Endothelial cell of umbilical vein (primary cell): ENCODE results near the gene ACOX3. TPM values are rescaled to one million over a fixed set of nuclear protein-coding genes. Genes with fewer than 3 reads are reported as not detected.

Experiments used
- BruUV-seq: library from RNA; stranded (reverse); fragments of 400-500 nt; replicated peaks from 2 replicates; lab custom pipeline; 2021; lab: Mats Ljungman, UMichigan
- CTCF ChIA-PET: fragments of 300-600, 350-600 bp; sonication (Branson Sonifier 250); formaldehyde crosslinking; loops from one replicate; lab custom pipeline; 2021; ENCODE audit warnings: antibody characterized with exemption, inconsistent platforms; lab: Charles Lee
- POLR2A ChIA-PET: fragments of 300-600, 350-600 bp; sonication (Branson Sonifier 250); formaldehyde crosslinking; loops from one replicate; lab custom pipeline; 2021; ENCODE audit warnings: antibody characterized with exemption, inconsistent platforms; lab: Charles Lee
- DNase-seq: peaks from one replicate; pipeline ENCODE4 v3.0.0-alpha.2; 2011; ENCODE audit warnings: low read depth, low spot score
- FAIRE-seq: peaks from 2 replicates; lab custom pipeline; 2011; peaks lifted over from hg19 to GRCh38; lab: Jason Lieb, UNC
- H2AFZ ChIP-seq: 2 replicates; pipeline ENCODE4 v1.6.0; 2012; ENCODE audit warnings: low read depth, low read length, control low read depth, inconsistent platforms
- H3K27ac ChIP-seq: 2 replicates; pipeline ENCODE4 v1.5.1; 2011; ENCODE audit warnings: low read depth, mild to moderate bottlenecking, control low read depth, low read length, moderate library complexity; ENCODE audit not compliant: insufficient read depth
- H3K27me3 ChIP-seq, 2 experiments: 2 replicates each; pipeline versions ENCODE4 v1.6.0 to v1.6.1; 2011; ENCODE audit warnings: low read length in 2 of 2, mixed read lengths in 1 of 2; ENCODE audit not compliant: control insufficient read depth in 2 of 2, insufficient read depth in 2 of 2
- H3K36me3 ChIP-seq, 2 experiments: 2 replicates in 1 of 2; 3 replicates in 1 of 2; pipeline ENCODE4 v1.5.1; 2011; ENCODE audit warnings: low read length in 2 of 2, mild to moderate bottlenecking in 1 of 2, moderate library complexity in 1 of 2; ENCODE audit not compliant: control insufficient read depth in 2 of 2, insufficient read depth in 2 of 2; ENCODE audit errors: extremely low read depth in 1 of 2
- H3K4me1 ChIP-seq: 3 replicates; pipeline ENCODE4 v1.5.1; 2011; ENCODE audit warnings: mild to moderate bottlenecking, low read length; ENCODE audit not compliant: control insufficient read depth, insufficient read depth; ENCODE audit errors: extremely low read depth
- H3K4me2 ChIP-seq: 2 replicates; pipeline ENCODE4 v1.6.1; 2011; ENCODE audit warnings: low read length, control low read depth, mixed read lengths; ENCODE audit not compliant: insufficient read depth
- H3K4me3 ChIP-seq, 3 experiments: fragments of 200-600 bp in 1 of 3; sonication (generic), shearing (Covaris generic) in 1 of 3; replicated peaks in 1 of 3; 2 replicates each; pipeline ENCODE4 v1.5.1; 2011 to 2016; ENCODE audit warnings: control low read depth in 3 of 3, low read length in 3 of 3, mild to moderate bottlenecking in 2 of 3, inconsistent platforms in 1 of 3, low read depth in 1 of 3, moderate library complexity in 1 of 3; ENCODE audit not compliant: insufficient read depth in 1 of 3
- H3K79me2 ChIP-seq: 2 replicates; pipeline ENCODE4 v1.6.0; 2012; ENCODE audit warnings: low read length, inconsistent platforms; ENCODE audit not compliant: control insufficient read depth, insufficient read depth
- H3K9ac ChIP-seq: replicated peaks from 2 replicates; pipeline ENCODE3; 2011; ENCODE audit warnings: low read length, control low read depth; ENCODE audit not compliant: insufficient read depth; ENCODE audit errors: extremely low read depth
- H3K9me1 ChIP-seq: replicated peaks from 3 replicates; pipeline ENCODE4 v1.6.0; 2011; ENCODE audit warnings: mild to moderate bottlenecking, low read length; ENCODE audit not compliant: control insufficient read depth, insufficient read depth; ENCODE audit errors: extremely low read depth
- H3K9me3 ChIP-seq: replicated peaks from 2 replicates; pipeline ENCODE4 v1.5.1; 2012; ENCODE audit warnings: low read length, inconsistent platforms; ENCODE audit not compliant: control insufficient read depth, insufficient read depth
- H4K20me1 ChIP-seq: replicated peaks from 2 replicates; pipeline ENCODE3; 2011; ENCODE audit warnings: mild to moderate bottlenecking, low read length; ENCODE audit not compliant: control insufficient read depth, insufficient read depth; ENCODE audit errors: extremely low read depth
- EZH2 ChIP-seq: IDR thresholded peaks from 2 replicates; pipeline ENCODE4 v1.6.1; 2012; ENCODE audit warnings: borderline replicate concordance, low read depth, mild to moderate bottlenecking, moderate library complexity, low read length, inconsistent platforms; ENCODE audit not compliant: severe bottlenecking
- FOS ChIP-seq: IDR thresholded peaks from 2 replicates; pipeline ENCODE4 v1.6.1; 2011; ENCODE audit warnings: mild to moderate bottlenecking, low read length, moderate library complexity, borderline replicate concordance; ENCODE audit not compliant: insufficient read depth
- GATA2 ChIP-seq: IDR thresholded peaks from 2 replicates; pipeline ENCODE4 v1.7.0; 2011; ENCODE audit warnings: low read depth, mild to moderate bottlenecking, moderate library complexity, mixed read lengths, low read length; ENCODE audit not compliant: insufficient read length, insufficient read depth
- JUN ChIP-seq: IDR thresholded peaks from 2 replicates; pipeline ENCODE4 v1.6.1; 2011; ENCODE audit warnings: borderline replicate concordance, low read depth; ENCODE audit not compliant: insufficient read length, insufficient read depth
- MYC ChIP-seq: IDR thresholded peaks from one replicate; pipeline ENCODE4 v1.6.1; 2011; ENCODE audit warnings: mild to moderate bottlenecking, low read depth, low read length
- POLR2A ChIP-seq: IDR thresholded peaks from 2 replicates; pipeline ENCODE4 v1.6.1; 2012; ENCODE audit warnings: low read depth, mild to moderate bottlenecking, control low read depth, low read length
- POLR2AphosphoS5 ChIP-seq: IDR thresholded peaks from 2 replicates; pipeline ENCODE4 v1.6.1; 2012; ENCODE audit warnings: low read depth, mild to moderate bottlenecking, control low read depth, low read length, moderate library complexity; ENCODE audit not compliant: insufficient read depth
- dilution Hi-C: fragments of 300-500 bp; cut with MboI; formaldehyde crosslinking; loops from one replicate; pipeline ENCODE4 v1.15.0; 2019; ENCODE audit warnings: low sequenced_read_pairs; ENCODE audit not compliant: extremely low pct_ligation_motif_present
- intact Hi-C: fragments of 100-400 bp; cut with micrococcal nuclease; formaldehyde crosslinking; loops from one replicate; pipeline ENCODE4 v1.10.0; 2022
- polyA plus RNA-seq, 4 experiments: library from polyadenylated mRNA; depleted of rRNA in 3 of 4; stranded (reverse) in 3 of 4; unstranded in 1 of 4; fragments of >200 nt; gene quantifications; 2 replicates each; pipeline versions ENCODE4 v1.2.1 to v1.2.3, GENCODE V29; 2011 to 2012; ENCODE audit warnings: missing spikeins in 1 of 4
- total RNA-seq: library from RNA; stranded (reverse); gene quantifications from 2 replicates; pipeline ENCODE4 v1.2.3, GENCODE V29; 2021
- TF ChIP-seq, protein P1 (sequence below): IDR thresholded peaks from 2 replicates; pipeline ENCODE4 v1.6.1; 2011; ENCODE audit not compliant: insufficient read depth, insufficient read length
- TF ChIP-seq, protein P2 (sequence below), 2 donors: IDR thresholded peaks; 1 replicate in 1 of 2; 2 replicates in 1 of 2; pipeline ENCODE4 v1.5.1; 2011; ENCODE audit warnings: low read length in 2 of 2, mild to moderate bottlenecking in 2 of 2, moderate library complexity in 2 of 2, control low read depth in 1 of 2, inconsistent platforms in 1 of 2, low read depth in 1 of 2; ENCODE audit not compliant: insufficient read depth in 1 of 2; ENCODE audit errors: extremely low read depth in 1 of 2

ACOX3 gene
- total and polyA plus RNA-seq, 2 donors (not counting 3 experiments of a cell fraction or from before 2014, with no cell fraction given) = 13.0 to 26.3 TPM

DNA sequence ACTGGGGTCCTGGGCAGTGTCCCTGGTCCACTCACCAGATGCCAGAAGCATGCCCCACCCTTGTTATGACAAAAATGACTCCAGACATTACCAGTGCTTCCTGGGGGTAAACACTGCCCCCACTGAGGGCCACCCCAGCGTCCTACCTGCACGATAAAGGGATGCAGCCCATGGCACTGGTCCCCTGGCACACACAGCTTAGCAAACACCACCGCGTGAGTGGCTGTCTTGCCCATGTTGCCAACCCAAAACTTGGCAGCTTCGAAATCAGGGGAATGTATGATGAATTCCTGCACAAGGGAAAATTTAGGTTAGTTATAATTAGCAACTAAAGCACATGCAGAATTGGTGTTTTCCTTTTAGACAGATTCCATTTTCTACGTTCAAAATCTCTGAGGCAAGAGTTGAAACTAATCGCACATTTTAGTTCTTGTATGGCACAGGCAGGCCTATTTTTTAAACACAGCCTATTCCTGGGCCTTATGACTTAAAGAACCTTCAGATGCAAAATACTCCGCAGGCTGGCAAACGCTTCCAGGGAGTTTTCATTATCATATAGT lies 30.4 kb downstream of the ACOX3 start:
- POLR2A ChIA-PET = interaction anchor here (1.0 to 1.4 kb wide), 3 partner anchors 18 to 168 kb away, joined by 3 to 6 read pairs (median 5); no protein-coding TSS in a partner anchor
- H3K36me3 ChIP-seq = peaks cover 0 to 29% of the 10 kb centered on the region in 2 experiments
- no peaks in the 10 kb centered on the region for H4K20me1 ChIP-seq
- intact Hi-C loops (loop anchor here (2.0 kb wide), 2 partner anchors 19 to 143 kb away; no protein-coding TSS in a partner anchor), dilution Hi-C loops (no loop called here)
- no peak for DNase-seq
- no peaks in the 10 kb centered on the region for H3K9me3 ChIP-seq
- H3K9ac ChIP-seq = no peak overlapping the region
- no peaks in the 10 kb centered on the region for H3K9me1 ChIP-seq
- H3K4me2 ChIP-seq = no peak overlapping the region
- no peak overlapping the region for H2AFZ ChIP-seq
- TF ChIP-seq, protein P1, sequence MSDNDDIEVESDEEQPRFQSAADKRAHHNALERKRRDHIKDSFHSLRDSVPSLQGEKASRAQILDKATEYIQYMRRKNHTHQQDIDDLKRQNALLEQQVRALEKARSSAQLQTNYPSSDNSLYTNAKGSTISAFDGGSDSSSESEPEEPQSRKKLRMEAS = no peak
- TF ChIP-seq POLR2AphosphoS5 (no peak), EZH2 (no peak), JUN (no peak), POLR2A (no peak), FOS (no peak), MYC (no peak), GATA2 (no peak)
- TF ChIP-seq, protein P2, sequence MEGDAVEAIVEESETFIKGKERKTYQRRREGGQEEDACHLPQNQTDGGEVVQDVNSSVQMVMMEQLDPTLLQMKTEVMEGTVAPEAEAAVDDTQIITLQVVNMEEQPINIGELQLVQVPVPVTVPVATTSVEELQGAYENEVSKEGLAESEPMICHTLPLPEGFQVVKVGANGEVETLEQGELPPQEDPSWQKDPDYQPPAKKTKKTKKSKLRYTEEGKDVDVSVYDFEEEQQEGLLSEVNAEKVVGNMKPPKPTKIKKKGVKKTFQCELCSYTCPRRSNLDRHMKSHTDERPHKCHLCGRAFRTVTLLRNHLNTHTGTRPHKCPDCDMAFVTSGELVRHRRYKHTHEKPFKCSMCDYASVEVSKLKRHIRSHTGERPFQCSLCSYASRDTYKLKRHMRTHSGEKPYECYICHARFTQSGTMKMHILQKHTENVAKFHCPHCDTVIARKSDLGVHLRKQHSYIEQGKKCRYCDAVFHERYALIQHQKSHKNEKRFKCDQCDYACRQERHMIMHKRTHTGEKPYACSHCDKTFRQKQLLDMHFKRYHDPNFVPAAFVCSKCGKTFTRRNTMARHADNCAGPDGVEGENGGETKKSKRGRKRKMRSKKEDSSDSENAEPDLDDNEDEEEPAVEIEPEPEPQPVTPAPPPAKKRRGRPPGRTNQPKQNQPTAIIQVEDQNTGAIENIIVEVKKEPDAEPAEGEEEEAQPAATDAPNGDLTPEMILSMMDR (IDR thresholded peaks at IDR 0.05; ENCODE audit: extremely low read depth in 1 of 2, insufficient read depth in 1 of 2, low read depth in 1 of 2, low read length in 2 of 2) = no peak
- H3K79me2 ChIP-seq = no peaks in the 10 kb centered on the region
- no peak overlapping the region for H3K4me3 ChIP-seq
- no TSS peak for BruUV-seq
- CTCF ChIA-PET = interaction anchor here (0.7 to 2.0 kb wide), 20 partner anchors 8 to 233 kb away, joined by 3 to 57 read pairs (median 4); no protein-coding TSS in a partner anchor
- H3K27me3 ChIP-seq = no peaks in the 10 kb centered on the region
- no peaks in the 10 kb centered on the region for H3K4me1 ChIP-seq
- FAIRE-seq = no peak
- H3K27ac ChIP-seq = no peak overlapping the region
